Liver (tissue), 9 donors: Measurements from ENCODE around the gene DDX59. TPM values are rescaled to one million over a fixed set of nuclear protein-coding genes. Genes with fewer than 3 reads are reported as not detected.

Source experiments
- DNase-seq: peaks from one replicate; pipeline ENCODE4 v3.0.0-alpha.2; 2017; ENCODE audit warnings: low spot score
- H3K27ac ChIP-seq, 2 donors: one replicate each; pipeline ENCODE4 v1.7.0; 2013; ENCODE audit warnings: inconsistent platforms in 2 of 2, low read length in 2 of 2, control low read depth in 1 of 2, low read depth in 1 of 2, mild to moderate bottlenecking in 1 of 2
- H3K27me3 ChIP-seq, 4 donors: one replicate each; pipeline versions ENCODE4 v1.6.1 to v1.7.0; 2013; ENCODE audit warnings: low read length in 3 of 4, inconsistent platforms in 1 of 4, mild to moderate bottlenecking in 1 of 4, moderate library complexity in 1 of 4; ENCODE audit not compliant: control insufficient read depth in 4 of 4, insufficient read depth in 4 of 4
- H3K36me3 ChIP-seq, 4 donors: one replicate each; pipeline versions ENCODE4 v1.6.1 to v1.7.0; 2013; ENCODE audit warnings: low read length in 3 of 4, mild to moderate bottlenecking in 3 of 4, low read depth in 1 of 4, moderate library complexity in 1 of 4; ENCODE audit not compliant: control insufficient read depth in 4 of 4, insufficient read depth in 3 of 4
- H3K4me1 ChIP-seq, 4 donors: one replicate each; pipeline versions ENCODE4 v1.6.1 to v1.7.0; 2013; ENCODE audit warnings: low read length in 3 of 4, mild to moderate bottlenecking in 3 of 4, moderate library complexity in 1 of 4; ENCODE audit not compliant: control insufficient read depth in 4 of 4, insufficient read depth in 4 of 4
- H3K4me3 ChIP-seq, 3 donors: one replicate each; pipeline versions ENCODE4 v1.6.1 to v1.7.0; 2013; ENCODE audit warnings: low read length in 3 of 3, control low read depth in 1 of 3, low read depth in 1 of 3, mild to moderate bottlenecking in 1 of 3
- H3K9ac ChIP-seq, 2 donors: one replicate each; pipeline ENCODE4 v1.7.0; 2013; ENCODE audit warnings: low read length in 2 of 2, mild to moderate bottlenecking in 2 of 2, moderate library complexity in 2 of 2, control low read depth in 1 of 2, low read depth in 1 of 2
- H3K9me3 ChIP-seq, 4 donors: one replicate each; pipeline versions ENCODE4 v1.6.1 to v1.7.0; 2013; ENCODE audit warnings: low read length in 3 of 4; ENCODE audit not compliant: control insufficient read depth in 4 of 4
- ATF3 ChIP-seq: IDR thresholded peaks from 2 replicates; pipeline ENCODE4 v1.6.1; 2016; ENCODE audit warnings: antibody characterized with exemption
- CTCF ChIP-seq: fragments of 150-350 bp; IDR thresholded peaks from 2 replicates; pipeline ENCODE4 v1.5.1; 2017; ENCODE audit warnings: improper control_type of control experiment, low read depth, low read length; ENCODE audit not compliant: missing input control
- EGR1 ChIP-seq, 2 donors: IDR thresholded peaks; 2 replicates each; pipeline ENCODE4 v1.6.1; 2016 to 2018; ENCODE audit warnings: antibody characterized with exemption in 2 of 2, low read depth in 2 of 2
- FOXA1 ChIP-seq: IDR thresholded peaks from 2 replicates; pipeline ENCODE4 v1.6.1; 2016; ENCODE audit warnings: antibody characterized with exemption
- FOXA2 ChIP-seq: IDR thresholded peaks from 2 replicates; pipeline ENCODE4 v1.6.1; 2016; ENCODE audit warnings: antibody characterized with exemption
- GABPA ChIP-seq, 2 donors: IDR thresholded peaks in 1 of 2; conservative IDR thresholded peaks in 1 of 2; 2 replicates each; pipeline ENCODE4 v1.6.1; 2016; ENCODE audit warnings: antibody characterized with exemption in 2 of 2, mild to moderate bottlenecking in 1 of 2, moderate library complexity in 1 of 2
- HNF4A ChIP-seq, 2 donors: conservative IDR thresholded peaks; 2 replicates each; pipeline ENCODE4 v1.6.1; 2016; ENCODE audit warnings: antibody characterized with exemption in 2 of 2, mild to moderate bottlenecking in 2 of 2
- HNF4G ChIP-seq: IDR thresholded peaks from 2 replicates; pipeline ENCODE4 v1.6.1; 2016; ENCODE audit warnings: antibody characterized with exemption
- JUND ChIP-seq, 2 donors: IDR thresholded peaks; 2 replicates each; pipeline ENCODE4 v1.6.1; 2016; ENCODE audit warnings: antibody characterized with exemption in 2 of 2
- MAX ChIP-seq: IDR thresholded peaks from 2 replicates; pipeline ENCODE4 v1.6.1; 2016; ENCODE audit warnings: antibody characterized with exemption
- NR2F2 ChIP-seq: IDR thresholded peaks from 2 replicates; pipeline ENCODE4 v1.6.1; 2016; ENCODE audit warnings: antibody characterized with exemption
- RAD21 ChIP-seq, 2 donors: IDR thresholded peaks; 2 replicates each; pipeline ENCODE4 v1.6.1; 2016; ENCODE audit warnings: antibody characterized with exemption in 2 of 2, mild to moderate bottlenecking in 2 of 2
- REST ChIP-seq: IDR thresholded peaks from 2 replicates; pipeline ENCODE4 v1.6.1; 2016; ENCODE audit warnings: antibody characterized with exemption, mild to moderate bottlenecking
- RXRA ChIP-seq, 2 donors: IDR thresholded peaks; 2 replicates each; pipeline ENCODE4 v1.6.1; 2017 to 2018; ENCODE audit warnings: antibody characterized with exemption in 2 of 2, mild to moderate bottlenecking in 1 of 2
- SP1 ChIP-seq: IDR thresholded peaks from 2 replicates; pipeline ENCODE4 v1.6.1; 2018; ENCODE audit warnings: antibody characterized with exemption, mild to moderate bottlenecking
- TAF1 ChIP-seq: conservative IDR thresholded peaks from 2 replicates; pipeline ENCODE4 v1.6.1; 2016; ENCODE audit warnings: antibody characterized with exemption, mild to moderate bottlenecking
- YY1 ChIP-seq: IDR thresholded peaks from 2 replicates; pipeline ENCODE4 v1.6.1; 2016; ENCODE audit warnings: antibody characterized with exemption, mild to moderate bottlenecking
- ZBTB33 ChIP-seq: IDR thresholded peaks from 2 replicates; pipeline ENCODE4 v1.6.1; 2016; ENCODE audit warnings: antibody characterized with exemption
- WGBS: extraction: QIAGEN DNeasy Blood & Tissue Kit; methylation state at CpG from one replicate; pipeline ENCODE4 v1.1.7; 2013; 5-methylcytosine and 5-hydroxymethylcytosine counted together
- polyA plus RNA-seq, 2 donors: library from polyadenylated mRNA; stranded (reverse) in 1 of 2; unstranded in 1 of 2; fragments of 200-250 nt in 1 of 2; fragments of >200 nt in 1 of 2; fragmentation: Nextera tagmentation in 1 of 2; extraction: Ambion mirVana in 1 of 2; gene quantifications; one replicate each; pipeline versions ENCODE4 v1.2.1 to v1.2.3, GENCODE V29; 2013 to 2015
- total RNA-seq, 2 donors: library from RNA; depleted of rRNA; stranded (reverse); fragments of >200 nt; gene quantifications; one replicate each; pipeline ENCODE4 v1.2.3, GENCODE V29; 2014
- donor health status: healthy.
- donor health status: healthy.
- donor health status: healthy.
- donor health status: healthy.
- donor health status: healthy.

DDX59 gene
- total RNA-seq: 10 to 100 TPM; 10.2 to 12.1 TPM
- polyA plus RNA-seq: 1 to 10 TPM; 5.8 to 7.0 TPM

- no peaks in the 10 kb centered on the region for H3K27me3 ChIP-seq
- peak; percentile 68 for TF ChIP-seq YY1
- no peak for TF ChIP-seq NR2F2
- TF ChIP-seq HNF4A (conservative IDR thresholded peaks at IDR 0.05): peak; percentile 27 to 50
- no peak for TF ChIP-seq CTCF
- TF ChIP-seq ATF3: no peak
- TF ChIP-seq GABPA (IDR thresholded peaks at IDR 0.05 in 1 of 2, conservative IDR thresholded peaks at IDR 0.05 in 1 of 2): no peak
- TF ChIP-seq FOXA1: no peak
- no peak for TF ChIP-seq HNF4G
- peak in 1 of 2 donors; percentile 38 for TF ChIP-seq RAD21 (IDR thresholded peaks at IDR 0.05)
- TF ChIP-seq SP1: peak; percentile 63
- TF ChIP-seq JUND (IDR thresholded peaks at IDR 0.05): peak; percentile 58 to 65
- TF ChIP-seq ZBTB33: peak; percentile 56
- peak; percentile 30 for TF ChIP-seq MAX
- no peak for TF ChIP-seq TAF1
- peak; percentile 92 to 98 for TF ChIP-seq EGR1 (IDR thresholded peaks at IDR 0.05; ENCODE audit: low read depth in 2 of 2)
- TF ChIP-seq FOXA2: peak; percentile 40
- TF ChIP-seq RXRA (IDR thresholded peaks at IDR 0.05): peak in 1 of 2 donors; percentile 46
- peak; percentile 52 for TF ChIP-seq REST
- H3K9me3 ChIP-seq: no peaks in the 10 kb centered on the region
- under 1% methylated on average over 91 of the region's 91 CpGs for WGBS
- H3K4me1 ChIP-seq: peaks cover 2 to 16% (median 5%) of the 10 kb centered on the region in 4 donors
- peak within 1 kb of the TSS; percentile 64 to 94 for H3K9ac ChIP-seq
- H3K27ac ChIP-seq: peak within 1 kb of the TSS; percentile 99 to 100
- peak within 1 kb of the TSS; percentile 71 to 87 (median 83) for H3K4me3 ChIP-seq
- H3K36me3 ChIP-seq: peaks cover 0 to 6% (median 3%) of the 10 kb centered on the region in 4 donors
- DNase-seq: peak; percentile 92
Observed at GRCh38 chr1:200669314-200670241, at the start of gene DDX59. Gene DDX59, minus strand, starts transcription at chr1:200669907. Its CDS starts 3,167 bp downstream, at chr1:200666740.
